Stimulated activated CD4-positive, alpha-beta T cell treated with anti-CD3 and anti-CD28 coated beads, Interleukin-15, amount 100 ng/mL, for 1 hour (primary cell): ENCODE data around the gene SERPINH1.

Source experiments
- DNase-seq, 2 donors: peaks; one replicate each; pipeline ENCODE4 v3.0.0-alpha.2; 2020; ENCODE audit warnings: low read depth in 1 of 2, low spot score in 1 of 2

The SERPINH1 gene

GRCh38 chr11:75594211-75594610 is 32.2 kb downstream of the SERPINH1 start:
- DNase-seq, result no peak

- no peak for DNase-seq
These were observed 33.4 kb downstream of the SERPINH1 start for GRCh38 chr11:75595429-75595828.

GRCh38 chr11:75596914-75597313 is 34.9 kb downstream of the SERPINH1 start:
- no peak for DNase-seq

GRCh38 chr11:75597636-75598035 is 35.6 kb downstream of the SERPINH1 start:
- no peak for DNase-seq

- DNase-seq, result no peak
These were observed 36.2 kb downstream of the SERPINH1 start for GRCh38 chr11:75598264-75598663.

- no peak for DNase-seq
These were observed 36.8 kb downstream of the SERPINH1 start for GRCh38 chr11:75598900-75599299.

- DNase-seq, result no peak
These were observed 38.3 kb downstream of the SERPINH1 start for GRCh38 chr11:75600356-75600755.

GRCh38 chr11:75601494-75601893 is 39.4 kb downstream of the SERPINH1 start:
- DNase-seq, result no peak

- no peak for DNase-seq
These were observed 40.9 kb downstream of the SERPINH1 start for GRCh38 chr11:75602951-75603350.

- no peak for DNase-seq
These were observed 42.0 kb downstream of the SERPINH1 start for GRCh38 chr11:75603791-75604736.

GRCh38 chr11:75606099-75606498 is 44.0 kb downstream of the SERPINH1 start:
- DNase-seq, result no peak

- DNase-seq, result no peak
These were observed 49.8 kb downstream of the SERPINH1 start for GRCh38 chr11:75611823-75612222.

GRCh38 chr11:75615751-75616150 is 53.7 kb downstream of the SERPINH1 start:
- no peak for DNase-seq

GRCh38 chr11:75616281-75616680 is 54.2 kb downstream of the SERPINH1 start:
- DNase-seq, result no peak
